ENCODE measurements around the gene UBE2S.

DNA sequence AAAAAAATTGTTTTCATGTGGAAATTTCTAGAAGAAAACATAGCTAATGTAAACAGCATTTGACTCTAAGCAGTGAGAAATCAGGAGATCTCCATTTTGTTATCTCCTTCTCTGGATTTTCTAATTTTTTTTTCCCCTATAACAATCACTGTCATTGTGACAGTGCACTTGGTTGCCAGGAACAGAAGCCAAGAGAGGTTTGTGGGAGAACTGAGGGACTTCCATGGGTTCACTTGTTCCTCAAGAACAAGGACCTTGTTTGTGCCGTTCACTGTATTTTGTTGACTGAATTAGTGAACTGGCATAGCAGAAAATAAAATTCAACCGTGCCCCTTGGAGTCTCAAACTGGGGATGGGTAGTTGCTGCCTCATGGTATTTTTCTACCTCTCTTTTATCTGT is 18.5 kb upstream of the UBE2S start:
- TF ChIP-seq ZNF16 (tag by site-specific recombination; IDR thresholded peaks at IDR 0.05; ENCODE audit: low read depth) (no peak), ZNF223 (tag by site-specific recombination; IDR thresholded peaks at IDR 0.05) (no peak), ZNF629 (tag by site-specific recombination; IDR thresholded peaks at IDR 0.05) (no peak), ZNF350 (tag by site-specific recombination; IDR thresholded peaks at IDR 0.05) (no peak), ZNF138 (tag by site-specific recombination; IDR thresholded peaks at IDR 0.05; ENCODE audit: borderline replicate concordance) (no peak), ZNF114 (tag by site-specific recombination; IDR thresholded peaks at IDR 0.05) (no peak)
- TF ChIP-seq, protein P1, sequence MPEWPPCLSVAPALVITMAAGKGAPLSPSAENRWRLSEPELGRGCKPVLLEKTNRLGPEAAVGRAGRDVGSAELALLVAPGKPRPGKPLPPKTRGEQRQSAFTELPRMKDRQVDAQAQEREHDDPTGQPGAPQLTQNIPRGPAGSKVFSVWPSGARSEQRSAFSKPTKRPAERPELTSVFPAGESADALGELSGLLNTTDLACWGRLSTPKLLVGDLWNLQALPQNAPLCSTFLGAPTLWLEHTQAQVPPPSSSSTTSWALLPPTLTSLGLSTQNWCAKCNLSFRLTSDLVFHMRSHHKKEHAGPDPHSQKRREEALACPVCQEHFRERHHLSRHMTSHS (tag by site-specific recombination; IDR thresholded peaks at IDR 0.05): no peak
- TF ChIP-seq, protein P2, sequence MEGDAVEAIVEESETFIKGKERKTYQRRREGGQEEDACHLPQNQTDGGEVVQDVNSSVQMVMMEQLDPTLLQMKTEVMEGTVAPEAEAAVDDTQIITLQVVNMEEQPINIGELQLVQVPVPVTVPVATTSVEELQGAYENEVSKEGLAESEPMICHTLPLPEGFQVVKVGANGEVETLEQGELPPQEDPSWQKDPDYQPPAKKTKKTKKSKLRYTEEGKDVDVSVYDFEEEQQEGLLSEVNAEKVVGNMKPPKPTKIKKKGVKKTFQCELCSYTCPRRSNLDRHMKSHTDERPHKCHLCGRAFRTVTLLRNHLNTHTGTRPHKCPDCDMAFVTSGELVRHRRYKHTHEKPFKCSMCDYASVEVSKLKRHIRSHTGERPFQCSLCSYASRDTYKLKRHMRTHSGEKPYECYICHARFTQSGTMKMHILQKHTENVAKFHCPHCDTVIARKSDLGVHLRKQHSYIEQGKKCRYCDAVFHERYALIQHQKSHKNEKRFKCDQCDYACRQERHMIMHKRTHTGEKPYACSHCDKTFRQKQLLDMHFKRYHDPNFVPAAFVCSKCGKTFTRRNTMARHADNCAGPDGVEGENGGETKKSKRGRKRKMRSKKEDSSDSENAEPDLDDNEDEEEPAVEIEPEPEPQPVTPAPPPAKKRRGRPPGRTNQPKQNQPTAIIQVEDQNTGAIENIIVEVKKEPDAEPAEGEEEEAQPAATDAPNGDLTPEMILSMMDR (tag by site-specific recombination; IDR thresholded peaks at IDR 0.05): no peak
- TF ChIP-seq, protein P3, sequence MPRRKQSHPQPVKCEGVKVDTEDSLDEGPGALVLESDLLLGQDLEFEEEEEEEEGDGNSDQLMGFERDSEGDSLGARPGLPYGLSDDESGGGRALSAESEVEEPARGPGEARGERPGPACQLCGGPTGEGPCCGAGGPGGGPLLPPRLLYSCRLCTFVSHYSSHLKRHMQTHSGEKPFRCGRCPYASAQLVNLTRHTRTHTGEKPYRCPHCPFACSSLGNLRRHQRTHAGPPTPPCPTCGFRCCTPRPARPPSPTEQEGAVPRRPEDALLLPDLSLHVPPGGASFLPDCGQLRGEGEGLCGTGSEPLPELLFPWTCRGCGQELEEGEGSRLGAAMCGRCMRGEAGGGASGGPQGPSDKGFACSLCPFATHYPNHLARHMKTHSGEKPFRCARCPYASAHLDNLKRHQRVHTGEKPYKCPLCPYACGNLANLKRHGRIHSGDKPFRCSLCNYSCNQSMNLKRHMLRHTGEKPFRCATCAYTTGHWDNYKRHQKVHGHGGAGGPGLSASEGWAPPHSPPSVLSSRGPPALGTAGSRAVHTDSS (tag by site-specific recombination; IDR thresholded peaks at IDR 0.05): no peak
- TF ChIP-seq, protein P4, sequence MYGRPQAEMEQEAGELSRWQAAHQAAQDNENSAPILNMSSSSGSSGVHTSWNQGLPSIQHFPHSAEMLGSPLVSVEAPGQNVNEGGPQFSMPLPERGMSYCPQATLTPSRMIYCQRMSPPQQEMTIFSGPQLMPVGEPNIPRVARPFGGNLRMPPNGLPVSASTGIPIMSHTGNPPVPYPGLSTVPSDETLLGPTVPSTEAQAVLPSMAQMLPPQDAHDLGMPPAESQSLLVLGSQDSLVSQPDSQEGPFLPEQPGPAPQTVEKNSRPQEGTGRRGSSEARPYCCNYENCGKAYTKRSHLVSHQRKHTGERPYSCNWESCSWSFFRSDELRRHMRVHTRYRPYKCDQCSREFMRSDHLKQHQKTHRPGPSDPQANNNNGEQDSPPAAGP (tag by site-specific recombination; IDR thresholded peaks at IDR 0.05): no peak
- TF ChIP-seq, protein P5, sequence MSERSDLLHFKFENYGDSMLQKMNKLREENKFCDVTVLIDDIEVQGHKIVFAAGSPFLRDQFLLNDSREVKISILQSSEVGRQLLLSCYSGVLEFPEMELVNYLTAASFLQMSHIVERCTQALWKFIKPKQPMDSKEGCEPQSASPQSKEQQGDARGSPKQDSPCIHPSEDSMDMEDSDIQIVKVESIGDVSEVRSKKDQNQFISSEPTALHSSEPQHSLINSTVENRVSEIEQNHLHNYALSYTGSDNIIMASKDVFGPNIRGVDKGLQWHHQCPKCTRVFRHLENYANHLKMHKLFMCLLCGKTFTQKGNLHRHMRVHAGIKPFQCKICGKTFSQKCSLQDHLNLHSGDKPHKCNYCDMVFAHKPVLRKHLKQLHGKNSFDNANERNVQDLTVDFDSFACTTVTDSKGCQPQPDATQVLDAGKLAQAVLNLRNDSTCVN (tag by site-specific recombination; optimal IDR thresholded peaks at IDR 0.05): no peak
- TF ChIP-seq, protein P6, sequence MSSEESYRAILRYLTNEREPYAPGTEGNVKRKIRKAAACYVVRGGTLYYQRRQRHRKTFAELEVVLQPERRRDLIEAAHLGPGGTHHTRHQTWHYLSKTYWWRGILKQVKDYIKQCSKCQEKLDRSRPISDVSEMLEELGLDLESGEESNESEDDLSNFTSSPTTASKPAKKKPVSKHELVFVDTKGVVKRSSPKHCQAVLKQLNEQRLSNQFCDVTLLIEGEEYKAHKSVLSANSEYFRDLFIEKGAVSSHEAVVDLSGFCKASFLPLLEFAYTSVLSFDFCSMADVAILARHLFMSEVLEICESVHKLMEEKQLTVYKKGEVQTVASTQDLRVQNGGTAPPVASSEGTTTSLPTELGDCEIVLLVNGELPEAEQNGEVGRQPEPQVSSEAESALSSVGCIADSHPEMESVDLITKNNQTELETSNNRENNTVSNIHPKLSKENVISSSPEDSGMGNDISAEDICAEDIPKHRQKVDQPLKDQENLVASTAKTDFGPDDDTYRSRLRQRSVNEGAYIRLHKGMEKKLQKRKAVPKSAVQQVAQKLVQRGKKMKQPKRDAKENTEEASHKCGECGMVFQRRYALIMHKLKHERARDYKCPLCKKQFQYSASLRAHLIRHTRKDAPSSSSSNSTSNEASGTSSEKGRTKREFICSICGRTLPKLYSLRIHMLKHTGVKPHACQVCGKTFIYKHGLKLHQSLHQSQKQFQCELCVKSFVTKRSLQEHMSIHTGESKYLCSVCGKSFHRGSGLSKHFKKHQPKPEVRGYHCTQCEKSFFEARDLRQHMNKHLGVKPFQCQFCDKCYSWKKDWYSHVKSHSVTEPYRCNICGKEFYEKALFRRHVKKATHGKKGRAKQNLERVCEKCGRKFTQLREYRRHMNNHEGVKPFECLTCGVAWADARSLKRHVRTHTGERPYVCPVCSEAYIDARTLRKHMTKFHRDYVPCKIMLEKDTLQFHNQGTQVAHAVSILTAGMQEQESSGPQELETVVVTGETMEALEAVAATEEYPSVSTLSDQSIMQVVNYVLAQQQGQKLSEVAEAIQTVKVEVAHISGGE (tag by site-specific recombination; conservative IDR thresholded peaks at IDR 0.05; ENCODE audit: low read depth): no peak
- TF ChIP-seq, protein P7, sequence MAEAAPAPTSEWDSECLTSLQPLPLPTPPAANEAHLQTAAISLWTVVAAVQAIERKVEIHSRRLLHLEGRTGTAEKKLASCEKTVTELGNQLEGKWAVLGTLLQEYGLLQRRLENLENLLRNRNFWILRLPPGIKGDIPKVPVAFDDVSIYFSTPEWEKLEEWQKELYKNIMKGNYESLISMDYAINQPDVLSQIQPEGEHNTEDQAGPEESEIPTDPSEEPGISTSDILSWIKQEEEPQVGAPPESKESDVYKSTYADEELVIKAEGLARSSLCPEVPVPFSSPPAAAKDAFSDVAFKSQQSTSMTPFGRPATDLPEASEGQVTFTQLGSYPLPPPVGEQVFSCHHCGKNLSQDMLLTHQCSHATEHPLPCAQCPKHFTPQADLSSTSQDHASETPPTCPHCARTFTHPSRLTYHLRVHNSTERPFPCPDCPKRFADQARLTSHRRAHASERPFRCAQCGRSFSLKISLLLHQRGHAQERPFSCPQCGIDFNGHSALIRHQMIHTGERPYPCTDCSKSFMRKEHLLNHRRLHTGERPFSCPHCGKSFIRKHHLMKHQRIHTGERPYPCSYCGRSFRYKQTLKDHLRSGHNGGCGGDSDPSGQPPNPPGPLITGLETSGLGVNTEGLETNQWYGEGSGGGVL (tag by site-specific recombination; IDR thresholded peaks at IDR 0.05): no peak
- TF ChIP-seq, protein P8, sequence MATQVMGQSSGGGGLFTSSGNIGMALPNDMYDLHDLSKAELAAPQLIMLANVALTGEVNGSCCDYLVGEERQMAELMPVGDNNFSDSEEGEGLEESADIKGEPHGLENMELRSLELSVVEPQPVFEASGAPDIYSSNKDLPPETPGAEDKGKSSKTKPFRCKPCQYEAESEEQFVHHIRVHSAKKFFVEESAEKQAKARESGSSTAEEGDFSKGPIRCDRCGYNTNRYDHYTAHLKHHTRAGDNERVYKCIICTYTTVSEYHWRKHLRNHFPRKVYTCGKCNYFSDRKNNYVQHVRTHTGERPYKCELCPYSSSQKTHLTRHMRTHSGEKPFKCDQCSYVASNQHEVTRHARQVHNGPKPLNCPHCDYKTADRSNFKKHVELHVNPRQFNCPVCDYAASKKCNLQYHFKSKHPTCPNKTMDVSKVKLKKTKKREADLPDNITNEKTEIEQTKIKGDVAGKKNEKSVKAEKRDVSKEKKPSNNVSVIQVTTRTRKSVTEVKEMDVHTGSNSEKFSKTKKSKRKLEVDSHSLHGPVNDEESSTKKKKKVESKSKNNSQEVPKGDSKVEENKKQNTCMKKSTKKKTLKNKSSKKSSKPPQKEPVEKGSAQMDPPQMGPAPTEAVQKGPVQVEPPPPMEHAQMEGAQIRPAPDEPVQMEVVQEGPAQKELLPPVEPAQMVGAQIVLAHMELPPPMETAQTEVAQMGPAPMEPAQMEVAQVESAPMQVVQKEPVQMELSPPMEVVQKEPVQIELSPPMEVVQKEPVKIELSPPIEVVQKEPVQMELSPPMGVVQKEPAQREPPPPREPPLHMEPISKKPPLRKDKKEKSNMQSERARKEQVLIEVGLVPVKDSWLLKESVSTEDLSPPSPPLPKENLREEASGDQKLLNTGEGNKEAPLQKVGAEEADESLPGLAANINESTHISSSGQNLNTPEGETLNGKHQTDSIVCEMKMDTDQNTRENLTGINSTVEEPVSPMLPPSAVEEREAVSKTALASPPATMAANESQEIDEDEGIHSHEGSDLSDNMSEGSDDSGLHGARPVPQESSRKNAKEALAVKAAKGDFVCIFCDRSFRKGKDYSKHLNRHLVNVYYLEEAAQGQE (tag by site-specific recombination; IDR thresholded peaks at IDR 0.05): no peak

Measured in HEK293 (cell line).